ENCODE results near the gene RERE.

The RERE gene

GRCh38 chr1:8315573-8316475, 501.6 kb downstream of the RERE start:
- no peak for DNase-seq

DNA sequence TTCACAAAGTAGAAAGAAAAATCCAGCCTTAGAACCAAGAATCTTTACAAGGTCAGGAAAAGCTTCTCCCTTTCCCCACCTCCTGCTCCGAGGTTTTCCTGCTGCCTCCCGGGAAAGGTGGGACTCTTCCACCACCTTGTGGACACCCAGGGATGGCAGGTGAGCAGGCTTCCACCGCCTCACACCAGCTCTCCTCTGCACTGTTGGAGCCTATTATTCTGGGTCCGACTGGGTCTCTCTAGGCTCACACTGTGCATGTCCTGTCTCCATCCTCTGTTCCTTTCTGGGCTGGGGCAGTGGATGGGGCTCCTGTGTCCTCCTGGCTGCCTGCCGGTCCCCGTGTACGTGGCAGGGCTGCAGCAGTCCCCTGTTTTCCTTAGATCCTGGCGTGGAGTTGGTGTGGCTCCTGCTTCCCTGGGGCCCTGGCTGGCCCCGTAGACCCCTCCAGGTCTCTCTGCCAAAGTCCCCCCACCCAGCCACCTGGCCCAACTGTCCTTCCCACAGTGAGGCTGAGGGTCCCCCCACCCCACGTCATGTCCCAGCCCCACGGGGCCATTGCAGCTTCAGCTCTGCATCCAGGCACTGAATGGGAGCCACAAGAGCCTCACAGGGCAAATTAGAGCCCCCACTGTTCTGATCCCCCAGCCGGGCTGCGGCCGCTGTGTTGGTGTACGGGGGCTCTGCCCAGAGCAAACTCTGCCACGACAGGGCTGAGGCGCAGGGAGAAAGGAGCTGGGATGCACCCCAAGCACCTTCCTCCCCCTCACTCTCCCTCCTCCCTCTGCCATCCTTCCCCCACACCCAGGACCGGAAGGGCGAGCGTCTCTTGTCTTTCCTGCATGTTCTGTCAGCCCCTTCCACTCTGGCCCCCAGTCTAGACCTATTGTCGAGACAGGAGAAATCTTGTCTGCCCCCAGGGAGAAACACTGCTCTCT, 502.8 kb downstream of the RERE start:
- peak; percentile 50 to 75 (median 66) for DNase-seq

GRCh38 chr1:8313231-8313630, 504.2 kb downstream of the RERE start:
- DNase-seq = no peak

DNA sequence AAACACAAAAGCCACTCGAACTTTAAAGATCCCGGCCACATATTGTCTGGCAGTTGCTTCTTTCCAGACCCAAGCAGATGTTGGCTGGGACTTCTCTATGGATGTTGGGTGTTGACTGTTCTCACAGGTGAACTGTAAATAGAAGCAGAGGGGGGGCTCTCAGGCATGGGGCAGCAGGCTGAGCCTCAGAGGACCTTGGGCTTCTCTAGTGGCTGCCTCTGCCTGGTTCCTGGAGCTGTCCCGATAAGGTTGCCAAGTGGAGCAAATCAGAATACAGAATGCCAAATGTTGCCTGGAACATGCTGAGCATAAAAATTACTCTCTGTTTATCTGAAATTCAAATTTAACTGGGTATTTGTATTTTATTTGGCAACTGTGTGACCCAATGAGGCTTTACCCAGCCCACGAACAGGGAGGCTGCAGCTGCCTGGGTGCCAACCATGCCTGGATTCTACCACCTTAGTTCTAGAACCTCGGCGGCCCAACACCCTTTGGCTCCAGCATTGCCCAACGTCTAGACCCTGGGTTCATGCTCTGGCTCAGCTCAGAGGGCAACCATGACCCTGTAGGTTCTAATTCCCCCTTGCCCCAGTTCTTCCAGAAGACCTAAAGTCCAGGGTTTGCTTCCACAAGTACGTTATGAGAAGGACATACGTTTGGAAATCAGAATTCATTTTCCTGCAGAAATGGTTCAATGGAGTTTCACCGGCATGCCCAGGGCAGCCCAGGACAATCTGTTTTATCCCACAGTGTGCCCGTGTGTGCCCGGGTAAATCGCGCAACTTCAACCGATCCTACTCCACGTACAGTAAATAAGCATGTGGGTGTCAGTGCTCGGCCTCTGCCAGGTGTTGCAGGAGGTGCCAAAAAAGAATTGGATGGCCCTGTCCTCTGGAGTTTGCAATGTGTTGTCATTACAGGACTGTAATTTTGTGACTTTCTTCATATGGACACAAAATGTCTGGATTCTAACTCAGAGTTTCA, 504.9 kb downstream of the RERE start:
- DNase-seq = no peak

GRCh38 chr1:8311068-8311718, 506.2 kb downstream of the RERE start:
- DNase-seq = no peak

DNA sequence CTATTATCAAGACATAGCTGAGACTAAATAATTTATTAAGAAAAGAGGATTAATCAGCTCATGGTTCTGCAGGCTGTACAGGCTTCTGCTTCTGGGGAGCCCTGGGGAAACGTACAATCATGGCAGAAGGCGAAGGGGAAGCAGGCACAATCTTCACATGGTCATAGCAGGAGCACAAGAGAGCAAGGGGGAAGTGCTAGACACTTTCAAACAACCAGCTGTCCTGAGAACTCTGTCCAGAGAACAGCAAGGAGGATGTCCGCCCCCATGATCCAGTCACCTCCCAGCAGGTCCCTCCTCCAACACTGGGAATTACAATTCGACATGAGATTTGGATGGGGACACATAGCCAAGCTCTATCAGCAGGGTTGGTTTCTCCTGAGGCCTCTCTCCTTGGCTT, 509.8 kb downstream of the RERE start:
- DNase-seq = peak; percentile 52 to 72 (median 70)

DNA sequence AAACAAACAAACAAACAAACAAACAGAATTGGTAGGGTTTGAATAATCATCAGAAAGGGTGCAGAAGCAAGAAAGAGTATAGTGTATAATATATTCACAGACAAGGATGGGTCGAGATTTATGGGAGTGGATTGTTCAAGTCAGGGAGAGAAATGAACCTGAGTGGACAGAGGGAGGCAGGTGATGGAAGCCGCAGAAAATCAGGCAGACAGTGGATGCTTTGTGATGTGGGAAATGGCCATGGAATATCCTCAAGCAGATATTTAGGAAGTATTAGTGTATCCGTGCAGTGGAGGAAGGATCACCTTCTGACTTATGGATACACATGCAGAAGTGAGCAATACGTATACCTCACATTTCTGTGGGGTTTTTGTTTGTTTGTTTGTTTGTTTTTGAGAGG, 513.6 kb downstream of the RERE start:
- no peak for DNase-seq

DNA sequence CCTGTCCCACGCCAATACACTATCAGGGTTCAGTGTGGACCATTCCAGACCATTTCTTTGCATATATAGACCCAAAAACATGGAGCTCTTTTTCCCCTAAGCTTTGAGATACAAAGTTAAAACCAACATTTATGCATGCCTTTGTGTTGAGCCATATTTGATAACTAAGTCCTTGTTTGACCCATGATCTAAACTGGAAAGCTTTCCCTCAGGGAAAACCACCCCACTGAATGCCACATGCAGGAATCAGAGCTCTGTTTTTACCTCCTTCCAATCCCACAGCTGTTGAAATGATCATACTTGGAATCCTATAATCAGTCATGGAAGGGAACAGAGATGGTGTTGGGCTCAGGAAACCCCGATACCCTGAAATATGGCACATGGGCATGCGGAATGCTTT, 514.3 kb downstream of the RERE start:
- no peak for DNase-seq
